Activated T-cell treated with anti-CD3 and anti-CD28 coated beads for 4 hours (primary cell): ENCODE results near the gene ABCB11.

Experiments
- DNase-seq: peaks from one replicate; pipeline ENCODE4 v3.0.0-alpha.2; 2020

Gene ABCB11

GRCh38 chr2:169006665-169007064, 24.5 kb downstream of the ABCB11 start:
- DNase-seq = no peak

- no peak for DNase-seq
Measured at GRCh38 chr2:169005994-169006393, 25.1 kb downstream of the ABCB11 start.

GRCh38 chr2:169005080-169005598, 26.0 kb downstream of the ABCB11 start:
- no peak for DNase-seq

- DNase-seq = no peak
Measured at GRCh38 chr2:169002161-169002738, 28.9 kb downstream of the ABCB11 start.

- DNase-seq = no peak
Measured at GRCh38 chr2:169001116-169001815, 29.9 kb downstream of the ABCB11 start.

- no peak for DNase-seq
Measured at GRCh38 chr2:168999668-169000213, 31.4 kb downstream of the ABCB11 start.

GRCh38 chr2:168998609-168999211, 32.4 kb downstream of the ABCB11 start:
- no peak for DNase-seq

GRCh38 chr2:168997794-168998193, 33.3 kb downstream of the ABCB11 start:
- DNase-seq = no peak

GRCh38 chr2:168997118-168997521, 34.0 kb downstream of the ABCB11 start:
- no peak for DNase-seq

- no peak for DNase-seq
Measured at GRCh38 chr2:168995744-168996143, 35.4 kb downstream of the ABCB11 start.

GRCh38 chr2:168993538-168993937, 37.6 kb downstream of the ABCB11 start:
- DNase-seq = no peak

- DNase-seq = no peak
Measured at GRCh38 chr2:168992591-168993349, 38.4 kb downstream of the ABCB11 start.

GRCh38 chr2:168992026-168992425, 39.1 kb downstream of the ABCB11 start:
- DNase-seq = no peak

- DNase-seq = no peak
Measured at GRCh38 chr2:168988755-168989154, 42.4 kb downstream of the ABCB11 start.

- DNase-seq = no peak
Measured at GRCh38 chr2:168986398-168986943, 44.7 kb downstream of the ABCB11 start.

- DNase-seq = no peak
Measured at GRCh38 chr2:168981651-168982050, 49.5 kb downstream of the ABCB11 start.

GRCh38 chr2:168978461-168978861, 52.7 kb downstream of the ABCB11 start:
- DNase-seq = no peak

- no peak for DNase-seq
Measured at GRCh38 chr2:168977608-168978007, 53.5 kb downstream of the ABCB11 start.

GRCh38 chr2:168976034-168976654, 55.0 kb downstream of the ABCB11 start:
- DNase-seq = no peak

GRCh38 chr2:168974428-168974827, 56.7 kb downstream of the ABCB11 start:
- DNase-seq = no peak

GRCh38 chr2:168971261-168971660, 59.9 kb downstream of the ABCB11 start:
- no peak for DNase-seq

GRCh38 chr2:168970711-168971233, 60.4 kb downstream of the ABCB11 start:
- no peak for DNase-seq
